Stimulated activated naive CD4-positive, alpha-beta T cell treated with Interleukin-2 at 50 U/mL for 16 hours (primary cell): Measurements from ENCODE around the gene ZNF646.
A peak's percentile ranks its signal among the peaks of the same experiment; 100 is the strongest.

Source experiments
- DNase-seq: peaks from one replicate; lab custom pipeline; 2025; lab: John Stamatoyannopoulos, UW

Gene ZNF646

GRCh38 chr16:31108035-31108793 is 34.0 kb downstream of the ZNF646 start, which contains the start of gene BCKDK:
TSS of gene BCKDK (plus strand) at chr16:31108386. CDS start at chr16:31109224, 838 bp downstream.
- peak; percentile 60 for DNase-seq

- DNase-seq: no peak
These were observed 34.8 kb downstream of the ZNF646 start for GRCh38 chr16:31108794-31109558.

- no peak for DNase-seq
These were observed 35.4 kb downstream of the ZNF646 start for GRCh38 chr16:31109622-31110021.

GRCh38 chr16:31110106-31111034 is 36.1 kb downstream of the ZNF646 start:
- DNase-seq: no peak

- DNase-seq: no peak
These were observed 37.8 kb downstream of the ZNF646 start for GRCh38 chr16:31111881-31112466.

GRCh38 chr16:31112711-31113110 is 38.5 kb downstream of the ZNF646 start:
- DNase-seq: no peak

GRCh38 chr16:31113121-31114120 is 39.2 kb downstream of the ZNF646 start:
- no peak for DNase-seq

DNA sequence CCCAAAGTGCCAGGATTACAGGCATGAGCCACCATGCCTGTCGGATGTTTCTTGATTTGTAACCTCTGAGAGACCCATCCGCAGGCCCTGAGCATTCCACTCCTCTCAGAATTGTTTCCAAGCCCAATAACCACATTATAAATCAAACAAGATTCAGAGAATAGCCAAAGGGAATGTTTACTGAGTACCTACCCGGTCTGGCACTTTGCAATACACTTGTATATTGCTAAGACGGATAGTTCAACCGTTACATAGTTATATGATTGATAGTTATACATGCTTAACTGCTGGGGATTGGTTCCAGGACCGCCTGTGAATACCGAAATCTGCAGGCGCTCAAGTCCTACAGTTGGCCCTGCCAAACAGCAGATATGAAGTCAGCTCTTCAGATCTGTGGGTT is 40.2 kb downstream of the ZNF646 start:
- DNase-seq: no peak

GRCh38 chr16:31117384-31118222 is 43.4 kb downstream of the ZNF646 start, which contains the start of gene KAT8:
TSS of gene KAT8 (plus strand) at chr16:31117664. CDS start at chr16:31117682, 18 bp downstream.
- DNase-seq: peak; percentile 98

- no peak for DNase-seq
These were observed 44.3 kb downstream of the ZNF646 start for GRCh38 chr16:31118223-31119155.

GRCh38 chr16:31120129-31120528 is 45.9 kb downstream of the ZNF646 start:
- DNase-seq: no peak

GRCh38 chr16:31125844-31126243 is 51.6 kb downstream of the ZNF646 start:
- DNase-seq: no peak

DNA sequence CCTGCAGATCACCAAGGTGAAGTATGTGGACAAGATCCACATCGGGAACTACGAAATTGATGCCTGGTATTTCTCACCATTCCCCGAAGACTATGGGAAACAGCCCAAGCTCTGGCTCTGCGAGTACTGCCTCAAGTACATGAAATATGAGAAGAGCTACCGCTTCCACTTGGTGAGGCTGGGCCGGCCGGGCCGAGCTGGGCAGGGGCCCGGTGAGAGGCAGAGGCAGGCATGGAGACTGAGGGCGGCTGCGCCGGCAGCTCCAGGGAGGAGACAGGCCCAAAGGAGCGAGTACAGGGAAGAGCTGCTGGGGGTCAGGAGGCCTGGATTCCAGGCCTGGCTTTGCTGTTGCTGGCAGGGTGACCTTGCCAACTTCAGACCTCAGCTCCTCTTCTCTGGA is 53.0 kb downstream of the ZNF646 start:
- DNase-seq: no peak

DNA sequence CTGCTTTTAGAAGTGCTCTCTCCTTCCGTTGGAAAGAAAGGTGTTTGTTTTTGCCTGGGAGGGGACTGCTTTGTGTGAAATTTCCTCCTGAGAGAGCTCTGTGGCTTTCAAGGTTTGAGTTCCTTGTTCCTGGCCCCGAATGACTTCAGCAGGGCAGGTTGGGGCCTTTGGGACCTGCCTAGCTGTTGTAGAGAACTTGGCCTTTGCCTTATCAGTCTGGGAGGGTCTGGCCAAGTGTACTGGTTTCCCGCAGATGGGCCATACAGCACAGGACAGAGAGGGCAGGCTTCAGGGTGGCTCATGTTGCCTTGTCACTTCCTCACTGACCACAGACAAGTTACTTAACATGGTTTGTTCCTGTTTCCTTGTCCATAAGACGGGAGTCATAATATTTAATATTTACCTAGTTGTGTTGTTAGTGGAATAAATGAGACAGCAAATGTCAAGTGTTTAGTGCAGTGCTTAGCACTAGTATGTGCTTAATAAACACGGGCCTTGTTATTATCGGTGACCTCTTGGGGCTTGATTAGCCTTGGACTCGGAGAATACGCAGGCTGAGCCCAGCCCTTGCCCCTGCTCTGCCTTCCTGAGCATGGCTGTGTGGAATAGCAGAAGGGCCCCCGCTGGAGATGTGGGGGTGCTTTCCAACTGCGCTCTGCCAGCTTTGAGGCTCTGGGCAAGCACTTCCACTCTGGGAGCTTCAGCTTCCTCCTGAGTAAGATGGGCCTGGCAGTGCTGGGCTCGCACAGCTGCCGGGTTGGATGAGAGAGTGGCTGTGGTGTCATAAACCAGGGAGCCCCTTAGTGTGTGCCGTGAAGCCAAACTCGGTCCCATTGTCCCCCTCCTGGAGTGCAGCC is 54.7 kb downstream of the ZNF646 start:
- no peak for DNase-seq

DNA sequence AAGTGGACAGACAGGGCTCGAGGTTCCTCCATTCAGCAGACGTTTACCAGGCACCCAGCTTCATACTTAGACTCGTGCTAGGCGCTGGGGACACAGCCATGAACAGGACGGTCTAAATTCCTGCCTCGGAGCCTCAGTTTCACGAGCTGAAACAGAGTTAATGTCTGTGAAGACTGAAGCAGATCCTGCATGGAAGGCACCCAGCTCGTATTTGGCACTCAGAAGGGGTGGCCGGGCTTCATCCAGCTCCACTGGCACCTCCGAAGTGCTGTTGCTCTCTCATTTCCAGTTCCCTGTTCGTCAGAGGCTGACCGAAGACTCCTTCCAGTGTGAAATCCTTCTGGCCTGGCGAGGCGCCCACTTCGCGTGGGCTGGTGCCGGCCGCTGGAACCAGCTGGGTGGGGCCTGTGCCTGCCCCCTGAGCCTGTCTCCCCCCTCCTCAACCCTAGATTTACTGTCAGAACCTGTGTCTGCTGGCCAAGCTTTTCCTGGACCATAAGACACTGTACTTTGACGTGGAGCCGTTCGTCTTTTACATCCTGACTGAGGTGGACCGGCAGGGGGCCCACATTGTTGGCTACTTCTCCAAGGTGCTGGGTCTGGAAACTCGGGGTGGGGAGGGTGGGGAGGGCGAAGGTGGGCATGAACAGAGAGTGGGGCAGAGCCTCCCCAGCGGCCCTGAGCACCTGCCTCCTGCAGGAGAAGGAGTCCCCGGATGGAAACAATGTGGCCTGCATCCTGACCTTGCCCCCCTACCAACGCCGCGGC is 55.5 kb downstream of the ZNF646 start:
- no peak for DNase-seq

DNA sequence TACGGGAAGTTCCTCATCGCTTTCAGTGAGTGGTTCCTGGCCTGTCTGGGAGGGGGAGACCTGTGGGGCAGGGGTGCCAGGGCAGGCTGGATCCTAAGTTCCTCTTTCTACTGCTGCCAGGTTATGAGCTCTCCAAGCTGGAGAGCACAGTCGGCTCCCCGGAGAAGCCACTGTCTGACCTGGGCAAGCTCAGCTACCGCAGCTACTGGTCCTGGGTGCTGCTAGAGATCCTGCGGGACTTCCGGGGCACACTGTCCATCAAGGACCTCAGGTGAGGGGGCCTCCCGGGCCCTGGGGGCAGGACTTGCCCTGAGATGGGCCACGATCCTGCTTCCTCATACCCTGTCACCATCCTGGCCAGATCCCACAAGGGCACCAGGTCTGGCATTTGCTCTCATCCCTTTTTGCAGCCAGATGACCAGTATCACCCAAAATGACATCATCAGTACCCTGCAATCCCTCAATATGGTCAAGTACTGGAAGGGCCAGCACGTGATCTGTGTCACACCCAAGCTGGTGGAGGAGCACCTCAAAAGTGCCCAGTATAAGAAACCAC is 56.2 kb downstream of the ZNF646 start:
- DNase-seq: no peak
